Duodenal mucosa (tissue), 2 donors: ENCODE results near the gene MAGI2.

Source experiments
- H3K27ac ChIP-seq: one replicate; pipeline ENCODE4 v1.7.0; 2013; ENCODE audit warnings: low read depth, low read length
- H3K27me3 ChIP-seq, 2 donors: one replicate each; pipeline ENCODE4 v1.7.0; 2013; ENCODE audit warnings: low read length in 2 of 2, control low read depth in 1 of 2; ENCODE audit not compliant: insufficient read depth in 2 of 2, control insufficient read depth in 1 of 2
- H3K36me3 ChIP-seq, 2 donors: one replicate each; pipeline ENCODE4 v1.7.0; 2013; ENCODE audit warnings: low read length in 2 of 2, control low read depth in 1 of 2; ENCODE audit not compliant: insufficient read depth in 2 of 2, control insufficient read depth in 1 of 2
- H3K4me1 ChIP-seq, 2 donors: one replicate each; pipeline ENCODE4 v1.7.0; 2013; ENCODE audit warnings: low read length in 2 of 2, control low read depth in 1 of 2; ENCODE audit not compliant: insufficient read depth in 2 of 2, control insufficient read depth in 1 of 2
- H3K4me3 ChIP-seq, 2 donors: one replicate each; pipeline ENCODE4 v1.7.0; 2013; ENCODE audit warnings: low read length in 2 of 2, low read depth in 1 of 2
- H3K9ac ChIP-seq, 2 donors: one replicate each; pipeline ENCODE4 v1.7.0; 2013; ENCODE audit warnings: low read length in 2 of 2, low read depth in 1 of 2
- H3K9me3 ChIP-seq, 2 donors: one replicate each; pipeline ENCODE4 v1.7.0; 2013; ENCODE audit warnings: low read length in 2 of 2, control low read depth in 1 of 2; ENCODE audit not compliant: control insufficient read depth in 1 of 2

MAGI2 gene

DNA sequence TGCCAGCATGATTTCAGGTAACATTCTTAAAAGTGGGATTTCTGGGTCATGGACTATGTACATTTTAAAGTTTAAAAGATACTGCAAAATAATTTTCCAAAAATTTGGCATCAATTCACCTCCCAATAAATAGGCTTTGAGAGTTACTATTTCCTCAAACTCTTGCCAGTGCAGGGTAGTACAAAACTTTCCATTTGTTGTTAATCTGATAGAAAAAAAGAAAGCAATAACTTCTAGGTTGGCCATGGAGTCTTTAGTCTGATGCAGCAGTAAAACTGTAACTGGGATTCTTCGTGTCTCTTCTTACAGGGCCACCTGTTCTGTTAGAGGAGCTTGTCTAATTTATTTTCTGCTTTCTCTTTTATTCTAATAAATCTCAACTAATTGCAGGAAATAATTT lies 241.1 kb downstream of the MAGI2 start:
- Histone ChIP-seq H3K4me3 (no peak overlapping the region), H3K27ac (no peak overlapping the region), H3K9me3 (no peaks in the 10 kb centered on the region), H3K27me3 (no peaks in the 10 kb centered on the region), H3K4me1 (no peaks in the 10 kb centered on the region), H3K9ac (no peak overlapping the region), H3K36me3 (no peaks in the 10 kb centered on the region)

DNA sequence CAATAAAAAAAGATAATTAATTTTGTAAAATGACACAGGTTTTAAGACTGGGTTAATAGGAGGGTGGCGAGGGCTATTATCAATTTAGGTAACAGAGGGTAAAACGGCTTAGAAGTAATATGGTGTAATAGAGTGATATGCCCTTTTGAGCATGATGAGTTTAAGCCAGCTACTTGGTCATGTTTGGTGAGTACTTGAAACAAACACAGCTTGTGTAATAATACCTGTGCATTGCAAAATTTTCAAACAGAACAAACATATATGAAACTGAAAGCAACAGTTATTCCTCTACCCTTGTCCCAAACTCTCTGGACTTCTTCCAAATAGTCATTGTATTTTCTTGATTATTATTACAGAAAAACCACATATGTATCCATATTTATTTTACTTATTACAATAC lies 241.7 kb downstream of the MAGI2 start:
- Histone ChIP-seq H3K36me3 (no peaks in the 10 kb centered on the region), H3K9me3 (no peaks in the 10 kb centered on the region), H3K27ac (no peak overlapping the region), H3K27me3 (no peaks in the 10 kb centered on the region), H3K9ac (no peak overlapping the region), H3K4me1 (no peaks in the 10 kb centered on the region), H3K4me3 (no peak overlapping the region)

DNA sequence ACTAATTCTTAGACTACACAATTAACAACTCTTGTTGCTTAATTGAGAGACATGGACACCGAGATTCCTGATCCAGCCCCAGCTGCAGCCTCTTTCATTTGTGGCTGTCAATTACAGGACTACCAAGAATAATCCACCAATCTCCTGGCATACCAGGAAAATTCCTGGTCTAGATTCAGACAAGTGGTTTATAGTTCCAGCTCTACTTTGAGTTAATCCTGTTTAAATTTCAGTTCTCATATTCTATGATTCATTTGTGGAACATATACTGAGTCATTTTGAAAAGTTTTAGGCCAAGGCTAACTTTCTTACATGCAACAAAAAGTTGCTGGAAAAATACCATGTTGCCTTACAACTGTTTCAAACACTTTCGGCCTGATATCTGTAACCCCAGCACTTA lies 253.5 kb downstream of the MAGI2 start:
- no peak overlapping the region for H3K9ac ChIP-seq
- no peaks in the 10 kb centered on the region for H3K4me1 ChIP-seq
- H3K27ac ChIP-seq: no peak overlapping the region
- H3K36me3 ChIP-seq: no peaks in the 10 kb centered on the region
- no peaks in the 10 kb centered on the region for H3K9me3 ChIP-seq
- H3K4me3 ChIP-seq: no peak overlapping the region
- H3K27me3 ChIP-seq: no peaks in the 10 kb centered on the region

DNA sequence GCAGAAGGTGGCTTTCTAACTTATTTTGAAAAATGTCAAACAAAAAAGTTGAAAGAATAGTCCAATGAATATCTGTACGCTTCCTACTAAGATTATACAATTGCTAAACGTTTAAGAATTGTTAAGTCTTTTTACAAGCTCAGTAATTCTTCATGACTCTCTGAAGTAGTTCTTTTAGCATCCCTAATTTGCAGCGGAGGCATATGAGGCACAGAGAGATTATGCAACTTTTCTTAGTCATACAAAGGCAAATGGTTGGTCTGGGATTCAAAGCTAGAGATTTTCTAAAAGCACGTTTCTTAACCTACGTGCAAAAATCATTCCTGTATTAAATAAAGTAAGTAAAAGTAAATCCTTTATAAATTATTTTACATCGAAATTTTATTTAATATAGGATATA lies 254.2 kb downstream of the MAGI2 start:
- H3K27ac ChIP-seq: no peak overlapping the region
- H3K36me3 ChIP-seq: no peaks in the 10 kb centered on the region
- H3K9me3 ChIP-seq: no peaks in the 10 kb centered on the region

DNA sequence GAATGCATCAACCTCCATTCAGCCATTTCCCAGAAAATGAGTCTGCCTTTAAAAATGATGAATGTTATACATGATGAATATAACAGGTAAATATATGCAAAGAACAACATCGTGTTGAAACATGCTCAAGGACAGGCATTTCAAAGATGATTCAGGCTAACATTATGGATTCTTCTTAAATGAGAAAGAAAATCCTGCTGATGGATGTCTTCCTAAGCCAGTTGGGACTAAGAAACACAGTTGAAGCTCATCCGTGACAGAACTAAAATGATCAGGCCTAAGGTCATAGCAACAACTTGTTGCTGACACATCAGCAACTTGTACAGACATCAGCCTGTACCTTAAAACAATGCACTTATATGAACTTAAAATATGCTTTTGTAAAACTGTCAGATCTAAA lies 267.9 kb downstream of the MAGI2 start:
- H3K27me3 ChIP-seq: no peaks in the 10 kb centered on the region
- H3K4me3 ChIP-seq: no peak overlapping the region
- no peaks in the 10 kb centered on the region for H3K9me3 ChIP-seq
- no peaks in the 10 kb centered on the region for H3K4me1 ChIP-seq
- no peak overlapping the region for H3K27ac ChIP-seq
- no peaks in the 10 kb centered on the region for H3K36me3 ChIP-seq
- H3K9ac ChIP-seq: no peak overlapping the region

More for the DNA sequence above, 254.2 kb downstream of the MAGI2 start:
- H3K4me3 ChIP-seq: no peak overlapping the region
- H3K4me1 ChIP-seq: no peaks in the 10 kb centered on the region
- H3K27me3 ChIP-seq: no peaks in the 10 kb centered on the region
- no peak overlapping the region for H3K9ac ChIP-seq

DNA sequence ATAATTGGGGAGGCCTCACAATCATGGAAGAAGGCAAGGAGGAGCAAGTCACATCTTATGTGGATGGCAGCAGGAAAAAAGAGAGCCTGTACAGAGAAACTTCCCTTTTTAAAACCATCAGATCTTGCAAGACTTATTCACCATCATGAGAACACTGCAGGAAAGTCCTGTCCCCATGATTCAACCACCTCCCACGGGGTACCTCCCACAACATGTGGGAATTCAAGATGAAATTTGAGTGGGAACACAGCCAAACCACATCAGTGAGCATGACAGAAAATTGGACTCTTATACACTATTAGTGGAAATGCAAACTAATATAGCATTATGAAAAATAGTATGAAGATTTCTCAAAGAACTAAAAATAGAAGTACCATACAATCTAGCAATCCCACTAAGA lies 271.2 kb downstream of the MAGI2 start:
- H3K9me3 ChIP-seq: no peaks in the 10 kb centered on the region

DNA sequence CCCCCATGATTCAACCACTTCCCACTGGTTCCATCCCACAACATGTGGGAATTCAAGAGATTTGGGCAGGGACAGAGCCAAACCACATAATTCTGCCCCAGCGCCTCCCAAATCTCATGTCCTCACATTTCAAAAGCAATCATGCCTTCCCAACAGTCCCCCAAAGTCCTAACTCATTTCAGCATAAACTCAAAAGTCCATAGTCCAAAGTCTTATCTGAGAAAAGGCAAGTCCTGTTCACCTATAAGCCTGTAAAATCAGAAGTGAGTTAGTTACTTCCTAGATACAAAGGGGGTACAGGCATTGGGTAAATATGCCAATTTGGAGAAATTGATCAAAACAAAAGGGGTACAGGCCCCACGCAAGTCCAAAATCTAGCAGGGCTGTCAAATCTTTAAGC lies 272.9 kb downstream of the MAGI2 start:
- H3K36me3 ChIP-seq: no peaks in the 10 kb centered on the region
- H3K9ac ChIP-seq: no peak overlapping the region
- no peaks in the 10 kb centered on the region for H3K27me3 ChIP-seq
- H3K4me1 ChIP-seq: no peaks in the 10 kb centered on the region
- H3K27ac ChIP-seq: no peak overlapping the region
- no peaks in the 10 kb centered on the region for H3K9me3 ChIP-seq
- H3K4me3 ChIP-seq: no peak overlapping the region

More for the DNA sequence above, 271.2 kb downstream of the MAGI2 start:
- Histone ChIP-seq H3K4me3 (no peak overlapping the region), H3K36me3 (no peaks in the 10 kb centered on the region), H3K9ac (no peak overlapping the region), H3K4me1 (no peaks in the 10 kb centered on the region), H3K27ac (no peak overlapping the region), H3K27me3 (no peaks in the 10 kb centered on the region)

DNA sequence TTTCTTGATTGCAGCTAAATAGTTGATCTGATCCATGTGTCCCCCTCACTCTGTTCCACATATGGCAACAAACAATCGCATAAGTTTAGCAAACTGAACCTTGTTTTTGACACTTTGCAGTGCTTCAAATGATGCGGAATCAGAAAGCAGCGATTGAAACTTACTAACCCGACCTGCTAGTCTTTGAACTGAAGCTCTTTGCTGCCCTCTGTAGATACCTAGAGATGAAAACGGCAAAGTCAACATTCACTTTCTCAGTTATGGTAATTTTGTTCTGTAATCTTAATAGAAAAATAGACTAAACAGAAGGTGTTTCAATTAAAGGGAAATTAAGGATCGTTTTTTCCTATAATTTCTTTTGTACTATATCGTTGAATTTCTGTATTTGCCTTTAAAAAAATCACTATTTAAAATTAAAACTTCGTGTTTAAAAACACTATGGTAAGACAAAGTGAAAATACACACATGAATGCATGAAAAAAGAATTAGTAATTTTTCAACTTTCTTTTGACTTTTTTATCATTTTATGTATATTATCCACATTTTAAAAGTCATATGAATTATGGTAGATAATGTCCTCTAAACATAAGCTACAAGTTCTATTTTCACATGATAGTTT lies 276.5 kb downstream of the MAGI2 start:
- Histone ChIP-seq H3K27me3 (no peaks in the 10 kb centered on the region), H3K36me3 (no peaks in the 10 kb centered on the region), H3K4me3 (no peak overlapping the region), H3K4me1 (no peaks in the 10 kb centered on the region), H3K9ac (no peak overlapping the region), H3K9me3 (no peaks in the 10 kb centered on the region), H3K27ac (no peak overlapping the region)

DNA sequence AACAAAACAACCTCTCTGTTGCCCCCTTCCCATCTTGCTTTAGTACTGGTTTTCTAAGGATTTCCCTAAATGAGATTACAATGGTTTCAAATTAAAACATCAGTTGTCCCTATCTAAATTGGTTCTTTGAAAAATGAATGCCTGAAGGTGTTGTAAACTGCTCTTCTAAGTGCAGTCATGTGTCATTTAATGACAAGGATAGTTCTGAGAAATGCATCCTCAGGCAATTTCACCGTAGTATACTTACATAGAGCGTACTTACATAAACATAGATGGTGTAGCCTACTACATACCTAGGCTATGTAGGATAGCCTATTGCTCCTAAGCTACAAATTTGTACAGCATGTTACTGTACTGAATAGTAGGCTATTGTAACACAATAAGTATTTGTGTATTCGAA lies 278.1 kb downstream of the MAGI2 start:
- H3K27ac ChIP-seq: no peak overlapping the region
- no peaks in the 10 kb centered on the region for H3K9me3 ChIP-seq
- no peaks in the 10 kb centered on the region for H3K4me1 ChIP-seq
- H3K4me3 ChIP-seq: no peak overlapping the region
- no peak overlapping the region for H3K9ac ChIP-seq
- no peaks in the 10 kb centered on the region for H3K27me3 ChIP-seq
- no peaks in the 10 kb centered on the region for H3K36me3 ChIP-seq

DNA sequence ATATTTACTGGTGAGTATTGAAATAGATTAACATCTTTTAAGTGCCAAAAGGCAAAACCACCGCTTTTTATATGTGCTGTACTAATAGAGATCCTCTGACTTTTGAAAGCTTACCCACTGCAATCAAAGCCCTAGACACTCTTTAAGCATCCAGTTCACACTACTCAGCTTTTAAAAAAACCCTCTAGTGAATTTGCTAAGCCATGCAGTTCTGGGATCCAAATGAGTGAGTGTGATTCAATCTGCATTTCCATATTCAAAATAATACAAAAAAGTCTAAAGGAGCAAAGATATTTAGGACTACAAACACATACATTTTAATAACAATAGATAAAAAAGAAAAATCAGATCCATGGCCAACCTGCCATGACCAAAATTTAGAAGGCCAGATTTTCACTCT lies 288.2 kb downstream of the MAGI2 start:
- H3K27ac ChIP-seq: no peak overlapping the region
- no peaks in the 10 kb centered on the region for H3K9me3 ChIP-seq
- no peak overlapping the region for H3K4me3 ChIP-seq
- no peak overlapping the region for H3K9ac ChIP-seq
- no peaks in the 10 kb centered on the region for H3K36me3 ChIP-seq
- no peaks in the 10 kb centered on the region for H3K4me1 ChIP-seq
- H3K27me3 ChIP-seq: no peaks in the 10 kb centered on the region
